HG02981 (cell line): ENCODE measurements around the gene PRKACA.
"Not testable (repeated sequence)": the region's sequence is repeated elsewhere in the genome, so short reads cannot be mapped to it uniquely, and the experiment has no call there.

ENCODE experiments used
- ATAC-seq: cut with Tn5 transposase; IDR thresholded peaks from one replicate; pipeline ENCODE4 v1.9.1; 2021; ENCODE audit warnings: mild to moderate bottlenecking, moderate library complexity; ENCODE audit not compliant: unreplicated experiment

The PRKACA gene

GRCh38 chr19:14052470-14052869 is 65.1 kb downstream of the PRKACA start:
- ATAC-seq: no peak

DNA sequence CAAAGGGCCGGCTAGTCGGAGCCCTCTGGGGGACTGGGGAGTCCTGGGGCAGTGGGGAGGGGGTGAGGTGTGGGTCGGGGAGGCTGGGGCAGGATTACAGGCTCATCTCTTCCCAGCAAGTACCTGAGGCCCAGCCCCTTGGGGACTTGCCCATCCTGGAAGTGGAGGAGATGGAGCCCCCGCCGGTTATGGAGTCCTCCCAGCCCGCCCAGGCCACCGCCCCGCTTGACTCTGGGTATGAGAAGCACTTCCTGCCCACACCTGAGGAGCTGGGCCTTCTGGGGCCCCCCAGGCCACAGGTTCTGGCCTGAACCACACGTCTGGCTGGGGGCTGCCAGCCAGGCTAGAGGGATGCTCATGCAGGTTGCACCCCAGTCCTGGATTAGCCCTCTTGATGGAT is 65.6 kb downstream of the PRKACA start:
- no peak for ATAC-seq

GRCh38 chr19:14050961-14051360 is 66.6 kb downstream of the PRKACA start:
- ATAC-seq: not testable (repeated sequence)

DNA sequence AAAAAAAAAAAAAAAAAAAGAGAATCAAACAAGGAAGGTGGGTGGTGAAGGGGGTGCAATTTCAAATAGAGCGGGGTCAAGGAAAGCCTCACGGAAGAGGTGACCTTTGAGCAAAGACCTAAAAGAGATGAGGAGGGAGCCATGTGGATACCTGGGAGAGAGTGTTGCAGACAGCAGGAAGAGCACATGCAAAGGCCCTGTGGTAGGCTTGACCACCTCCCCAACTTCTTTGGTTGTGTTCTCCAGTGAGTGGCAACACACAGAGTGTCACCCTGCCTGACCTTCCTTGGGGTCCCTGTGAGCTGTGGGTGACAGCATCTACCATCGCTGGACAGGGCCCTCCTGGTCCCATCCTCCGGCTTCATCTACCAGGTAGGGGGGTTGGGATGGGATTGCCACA is 67.0 kb downstream of the PRKACA start:
- no peak for ATAC-seq

GRCh38 chr19:14048443-14049153 is 69.0 kb downstream of the PRKACA start:
- no peak for ATAC-seq

DNA sequence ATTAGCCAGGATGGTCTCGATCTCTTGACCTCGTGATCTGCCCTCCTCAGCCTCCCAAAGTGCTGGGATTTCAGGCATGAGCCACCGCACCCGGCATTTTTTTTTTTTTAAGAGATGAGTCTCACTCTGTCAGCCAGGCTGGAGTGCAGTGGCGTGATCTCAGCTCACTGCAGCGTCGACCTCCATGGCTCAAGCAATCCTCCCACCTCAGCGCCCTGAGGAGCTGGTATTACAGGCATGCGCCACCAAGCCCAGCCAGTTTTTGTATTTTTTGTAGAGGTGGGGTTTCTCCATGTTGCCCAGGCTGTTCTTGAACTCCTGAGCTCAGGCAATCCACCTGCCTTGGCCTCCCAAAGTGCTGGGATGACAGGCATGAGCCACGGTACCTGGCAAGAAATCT is 69.7 kb downstream of the PRKACA start:
- ATAC-seq: not testable (repeated sequence)

DNA sequence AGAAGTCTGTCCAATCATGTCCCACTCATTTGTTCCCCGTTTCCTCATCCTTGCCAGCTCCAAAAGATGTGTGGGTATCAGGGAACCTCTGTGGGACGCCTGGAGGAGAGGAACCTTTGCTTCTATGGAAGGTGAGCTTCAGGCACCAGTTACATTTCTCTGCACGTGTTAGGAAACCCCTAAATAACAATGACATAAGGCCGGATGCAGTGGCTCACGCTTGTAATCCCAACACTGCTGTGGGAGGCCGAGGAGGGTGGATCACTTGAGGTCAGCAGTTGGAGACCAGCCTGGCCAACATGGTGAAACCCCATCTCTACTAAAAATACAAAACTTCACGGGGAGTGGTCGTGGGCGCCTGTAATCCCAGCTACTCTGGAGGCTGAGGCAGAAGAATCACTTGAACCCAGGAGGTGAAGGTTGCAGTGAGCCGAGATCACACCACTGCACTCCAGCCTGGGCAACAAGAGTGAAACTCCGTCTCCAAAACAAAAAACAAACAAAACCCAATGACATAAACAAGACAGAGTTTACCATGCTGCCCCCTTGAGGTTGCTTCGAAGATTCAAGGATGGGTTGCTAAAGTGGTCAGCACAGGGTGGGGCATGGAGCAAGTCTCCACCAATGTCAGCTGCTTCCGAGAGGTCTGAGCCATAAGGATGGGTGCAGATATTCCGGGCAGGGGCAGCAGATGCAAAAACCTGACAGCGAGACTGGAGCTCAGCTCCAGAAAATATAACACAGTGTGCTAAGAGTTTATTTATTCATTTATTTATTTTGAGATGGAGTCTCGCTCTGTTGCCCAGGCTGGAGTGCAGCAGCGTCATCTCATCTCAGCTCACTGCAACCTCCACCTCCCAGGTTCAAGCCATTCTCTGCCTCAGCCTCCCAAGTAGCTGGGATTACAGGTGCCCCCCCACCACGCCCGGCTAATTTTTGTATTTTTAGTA is 74.6 kb downstream of the PRKACA start:
- ATAC-seq: not testable (repeated sequence)
